ENCODE results near the gene FAM89A. TPM values are rescaled to one million over a fixed set of nuclear protein-coding genes. Genes with fewer than 3 reads are reported as not detected.

Gene FAM89A
- total and polyA plus RNA-seq, 2 of the 13 experiments (the other 11 are each of a cell fraction or from before 2014, with no cell fraction given) = 0.35 to 0.44 TPM

DNA sequence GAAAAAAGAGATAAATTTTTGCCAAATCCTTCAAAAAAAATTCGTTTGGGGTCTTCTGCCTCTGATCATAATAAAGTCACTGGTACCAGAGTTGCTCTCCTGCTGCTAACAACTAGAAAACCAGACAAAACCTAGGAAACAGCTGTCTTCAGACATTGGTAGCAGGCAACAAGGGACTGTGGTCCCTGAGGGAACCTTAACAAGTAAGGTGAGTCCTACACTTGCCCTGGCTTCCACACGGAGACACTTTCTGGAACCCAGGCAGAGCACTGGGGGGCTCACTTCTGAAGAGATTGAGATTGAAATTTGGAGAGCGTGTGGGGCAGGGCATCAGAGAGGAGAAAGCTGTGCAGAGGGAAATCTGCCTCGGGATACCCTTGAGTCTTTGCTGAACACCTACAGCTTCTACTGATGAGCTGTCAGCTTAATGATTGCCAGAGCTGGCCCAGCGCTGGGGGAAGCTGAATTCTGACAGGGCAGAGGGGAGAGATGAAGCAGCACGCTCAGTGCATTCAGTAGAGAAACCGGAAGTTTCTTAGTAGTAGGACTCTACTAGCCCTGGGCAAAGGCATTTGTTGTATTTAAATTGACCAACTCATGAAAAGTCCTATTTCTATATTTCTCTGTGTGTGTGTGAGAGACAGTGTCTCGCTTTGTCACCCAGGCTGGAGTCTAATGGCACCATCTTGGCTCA is 18.5 kb upstream of the FAM89A start:
- Histone ChIP-seq H3K27ac (ENCODE audit: extremely low read length, insufficient read depth, low read length) (no peak overlapping the region), H3K4me1 (ENCODE audit: insufficient read depth, low read length) (peaks cover 17% of the 10 kb centered on the region), H3K36me3 (replicated peaks in 1 of 2; ENCODE audit: control insufficient read depth in 1 of 2, insufficient read depth in 2 of 2, low read length in 2 of 2) (no peaks in the 10 kb centered on the region), H3K79me2 (ENCODE audit: insufficient read depth, low read length) (no peaks in the 10 kb centered on the region), H3K27me3 (ENCODE audit: control insufficient read depth in 1 of 2, insufficient read depth in 2 of 2, low read length in 2 of 2) (peaks cover 1 to 8% of the 10 kb centered on the region in 2 experiments; a peak in 3 of 5 replicates), H3K4me2 (ENCODE audit: low read depth, low read length) (peak overlapping the region; percentile 41), H3K4me3 (replicated peaks in 1 of 3; ENCODE audit: insufficient read depth in 1 of 3, low read depth in 2 of 3, low read length in 3 of 3) (peak overlapping the region in 1 of 3 experiments; percentile 18; a peak in 1 of 6 replicates), H3K9ac (ENCODE audit: insufficient read depth, low read depth, low read length) (no peak overlapping the region), H3K9me3 (ENCODE audit: low read length) (no peaks in the 10 kb centered on the region), H4K20me1 (ENCODE audit: insufficient read depth, low read length) (no peaks in the 10 kb centered on the region), H2AFZ (ENCODE audit: low read length) (no peak overlapping the region)
- DNase-seq (ENCODE audit: low spot score) (peak; percentile 45), FAIRE-seq (peak; percentile 43), ATAC-seq (peak; percentile 97)
- BruUV-seq (replicated peaks) = no TSS peak
- intact Hi-C loops (cut with micrococcal nuclease; ENCODE audit: unreplicated experiment) (no loop called here), in situ Hi-C loops (cut with HindIII; ENCODE audit: extremely low pct_ligation_motif_present, low pct_unique_long_range_greater_than_20kb) (no loop called here)
- ChIA-PET POLR2A (no interaction called here), CTCF (ENCODE audit: low intra/inter-chr PET ratio, low total read pairs) (no interaction called here)
- WGBS (ENCODE audit: low lambda C conversion rate) = 9% methylated on average over 8 of the region's 8 CpGs
- TF ChIP-seq TEAD2 (CRISPR knock-in tag; IDR thresholded peaks at IDR 0.05) (no peak), ZNF652 (CRISPR knock-in tag; IDR thresholded peaks at IDR 0.05; ENCODE audit: borderline replicate concordance, low read depth) (no peak), TBX2 (CRISPR knock-in tag; IDR thresholded peaks at IDR 0.05; ENCODE audit: borderline replicate concordance) (0 out of 2 replicates have a peak, but pooled peaks have one; percentile 21), ETS1 (CRISPR knock-in tag; IDR thresholded peaks at IDR 0.05) (no peak), KAT2B (IDR thresholded peaks at IDR 0.05; ENCODE audit: borderline replicate concordance, low read depth, low read length) (no peak), FOSL2 (CRISPR knock-in tag; IDR thresholded peaks at IDR 0.05) (0 out of 2 replicates have a peak, but pooled peaks have one; percentile 8), SMAD3 (CRISPR knock-in tag; IDR thresholded peaks at IDR 0.05) (no peak), IRF2 (CRISPR knock-in tag; IDR thresholded peaks at IDR 0.05) (no peak), MAFF (IDR thresholded peaks at IDR 0.05; ENCODE audit: low read depth, low read length) (no peak), GABPB1 (CRISPR knock-in tag; IDR thresholded peaks at IDR 0.05) (peak; percentile 37), ELF3 (CRISPR knock-in tag; IDR thresholded peaks at IDR 0.05) (peak; percentile 40; the same call in 1 of the 2 replicates)
- TF ChIP-seq, protein P1, sequence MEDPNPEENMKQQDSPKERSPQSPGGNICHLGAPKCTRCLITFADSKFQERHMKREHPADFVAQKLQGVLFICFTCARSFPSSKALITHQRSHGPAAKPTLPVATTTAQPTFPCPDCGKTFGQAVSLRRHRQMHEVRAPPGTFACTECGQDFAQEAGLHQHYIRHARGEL (CRISPR knock-in tag; IDR thresholded peaks at IDR 0.05) = no peak
- TF ChIP-seq, protein P2, sequence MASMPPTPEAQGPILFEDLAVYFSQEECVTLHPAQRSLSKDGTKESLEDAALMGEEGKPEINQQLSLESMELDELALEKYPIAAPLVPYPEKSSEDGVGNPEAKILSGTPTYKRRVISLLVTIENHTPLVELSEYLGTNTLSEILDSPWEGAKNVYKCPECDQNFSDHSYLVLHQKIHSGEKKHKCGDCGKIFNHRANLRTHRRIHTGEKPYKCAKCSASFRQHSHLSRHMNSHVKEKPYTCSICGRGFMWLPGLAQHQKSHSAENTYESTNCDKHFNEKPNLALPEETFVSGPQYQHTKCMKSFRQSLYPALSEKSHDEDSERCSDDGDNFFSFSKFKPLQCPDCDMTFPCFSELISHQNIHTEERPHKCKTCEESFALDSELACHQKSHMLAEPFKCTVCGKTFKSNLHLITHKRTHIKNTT (CRISPR knock-in tag; IDR thresholded peaks at IDR 0.05) = no peak
- TF ChIP-seq, protein P3, sequence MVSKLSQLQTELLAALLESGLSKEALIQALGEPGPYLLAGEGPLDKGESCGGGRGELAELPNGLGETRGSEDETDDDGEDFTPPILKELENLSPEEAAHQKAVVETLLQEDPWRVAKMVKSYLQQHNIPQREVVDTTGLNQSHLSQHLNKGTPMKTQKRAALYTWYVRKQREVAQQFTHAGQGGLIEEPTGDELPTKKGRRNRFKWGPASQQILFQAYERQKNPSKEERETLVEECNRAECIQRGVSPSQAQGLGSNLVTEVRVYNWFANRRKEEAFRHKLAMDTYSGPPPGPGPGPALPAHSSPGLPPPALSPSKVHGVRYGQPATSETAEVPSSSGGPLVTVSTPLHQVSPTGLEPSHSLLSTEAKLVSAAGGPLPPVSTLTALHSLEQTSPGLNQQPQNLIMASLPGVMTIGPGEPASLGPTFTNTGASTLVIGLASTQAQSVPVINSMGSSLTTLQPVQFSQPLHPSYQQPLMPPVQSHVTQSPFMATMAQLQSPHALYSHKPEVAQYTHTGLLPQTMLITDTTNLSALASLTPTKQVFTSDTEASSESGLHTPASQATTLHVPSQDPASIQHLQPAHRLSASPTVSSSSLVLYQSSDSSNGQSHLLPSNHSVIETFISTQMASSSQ (IDR thresholded peaks at IDR 0.05; ENCODE audit: low read depth) = peak; percentile 70; the same call in 1 of the 2 replicates
- TF ChIP-seq, protein P3 (CRISPR knock-in tag; IDR thresholded peaks at IDR 0.05; ENCODE audit: borderline replicate concordance) = peak; percentile 62
- TF ChIP-seq, protein P4, sequence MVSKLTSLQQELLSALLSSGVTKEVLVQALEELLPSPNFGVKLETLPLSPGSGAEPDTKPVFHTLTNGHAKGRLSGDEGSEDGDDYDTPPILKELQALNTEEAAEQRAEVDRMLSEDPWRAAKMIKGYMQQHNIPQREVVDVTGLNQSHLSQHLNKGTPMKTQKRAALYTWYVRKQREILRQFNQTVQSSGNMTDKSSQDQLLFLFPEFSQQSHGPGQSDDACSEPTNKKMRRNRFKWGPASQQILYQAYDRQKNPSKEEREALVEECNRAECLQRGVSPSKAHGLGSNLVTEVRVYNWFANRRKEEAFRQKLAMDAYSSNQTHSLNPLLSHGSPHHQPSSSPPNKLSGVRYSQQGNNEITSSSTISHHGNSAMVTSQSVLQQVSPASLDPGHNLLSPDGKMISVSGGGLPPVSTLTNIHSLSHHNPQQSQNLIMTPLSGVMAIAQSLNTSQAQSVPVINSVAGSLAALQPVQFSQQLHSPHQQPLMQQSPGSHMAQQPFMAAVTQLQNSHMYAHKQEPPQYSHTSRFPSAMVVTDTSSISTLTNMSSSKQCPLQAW (CRISPR knock-in tag; IDR thresholded peaks at IDR 0.05) = peak; percentile 78

Data from HepG2 (cell line).